ENCODE data around the gene SGMS1.

Gene SGMS1

GRCh38 chr10:50636618-50637579 is 13.1 kb upstream of the SGMS1 start:
- no peak for DNase-seq (ENCODE audit: low read depth in 2 of 2)

- DNase-seq (ENCODE audit: low read depth in 2 of 2) = no peak
Observed at GRCh38 chr10:50635286-50635685, 11.5 kb upstream of the SGMS1 start.

DNA sequence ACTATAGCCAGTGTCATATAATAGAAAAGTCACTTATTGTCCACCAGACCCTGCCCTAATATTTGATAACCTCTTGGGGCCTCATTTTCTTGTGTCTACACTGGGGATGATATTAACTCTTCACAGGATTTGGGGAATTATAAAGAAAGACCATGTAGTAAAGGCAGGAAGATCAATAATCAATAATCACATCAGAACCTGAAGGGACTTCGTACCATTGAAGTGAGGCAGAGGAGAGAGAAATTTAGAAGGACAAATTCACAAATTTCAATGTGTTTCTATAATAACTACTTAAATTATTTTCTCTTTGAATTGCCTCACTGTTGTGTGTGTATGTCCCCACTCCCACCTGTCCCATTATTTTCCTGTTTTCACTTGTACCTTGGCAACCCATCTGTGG is 10.7 kb upstream of the SGMS1 start:
- no peak for DNase-seq (ENCODE audit: low read depth in 2 of 2)

DNA sequence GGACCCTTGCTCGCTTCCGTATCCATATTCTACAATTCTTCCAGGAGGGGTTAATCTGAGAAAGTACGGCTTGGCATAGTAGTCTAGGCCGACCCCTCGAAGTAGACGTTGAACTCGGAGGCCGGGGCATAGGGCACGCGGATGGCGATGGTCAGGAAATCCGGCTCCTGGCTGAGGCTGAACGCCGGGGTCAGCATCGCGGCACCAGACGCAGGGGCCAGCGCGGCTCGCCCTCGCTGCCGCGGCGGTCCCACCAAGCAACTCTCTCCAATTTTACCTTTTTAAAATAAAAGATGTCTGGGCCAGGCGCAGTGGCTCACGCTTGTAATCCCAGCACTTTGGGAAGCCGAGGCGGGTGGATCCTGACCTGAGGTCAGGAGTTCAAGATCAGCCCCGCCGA is 7.3 kb upstream of the SGMS1 start:
- DNase-seq (ENCODE audit: low read depth in 2 of 2) = no peak

DNA sequence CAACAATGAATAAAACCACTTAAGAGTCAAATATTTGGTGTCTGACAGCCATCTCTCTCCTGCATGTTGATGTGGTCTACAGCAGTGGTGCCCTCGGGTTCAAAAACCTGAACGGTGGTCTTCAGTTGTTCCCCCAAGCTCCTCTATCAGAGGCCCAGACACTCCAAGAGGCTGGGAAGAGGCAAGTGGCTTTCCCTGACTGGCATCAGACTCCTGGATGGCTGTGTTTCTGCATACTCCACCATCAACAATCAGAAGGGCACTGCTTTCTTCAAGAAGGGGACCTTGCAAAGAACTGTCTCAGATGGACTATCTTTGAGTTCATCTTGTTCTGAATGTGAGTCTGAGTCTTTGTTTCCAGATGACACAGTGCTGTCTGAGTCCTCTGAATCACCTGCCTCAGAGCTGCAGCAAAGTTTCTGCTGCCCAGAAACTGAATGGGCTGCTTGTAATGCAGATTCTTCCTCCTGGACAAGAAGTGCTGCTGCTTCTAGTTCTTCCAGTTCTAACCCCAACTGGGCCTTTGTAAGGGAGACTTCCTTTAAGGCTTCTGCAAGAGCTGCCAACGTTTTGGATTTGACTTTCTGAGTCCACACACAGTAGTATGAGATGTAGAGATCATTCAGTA is 5.9 kb upstream of the SGMS1 start:
- DNase-seq (ENCODE audit: low read depth in 2 of 2) = no peak

- DNase-seq (ENCODE audit: low read depth in 2 of 2) = no peak
Observed at GRCh38 chr10:50627896-50628295, 4.1 kb upstream of the SGMS1 start.

DNA sequence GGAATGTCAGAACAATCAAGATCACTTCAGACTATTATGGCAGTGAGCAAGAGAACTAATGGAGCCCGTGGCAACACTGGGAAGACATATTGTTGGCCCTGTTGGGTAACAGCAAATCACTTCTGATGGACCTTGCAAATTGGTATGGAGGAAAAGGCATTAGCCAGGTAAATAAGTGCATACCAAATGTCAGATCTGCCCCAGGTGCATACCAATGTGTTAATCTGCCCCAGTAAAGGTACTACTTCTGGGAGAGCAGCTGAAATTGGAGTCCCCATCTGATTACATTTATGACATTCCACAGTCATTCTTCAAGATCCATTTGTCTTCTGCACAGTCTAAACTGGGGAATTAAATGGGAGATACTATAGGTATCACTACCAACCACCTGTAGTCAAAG is 3.7 kb upstream of the SGMS1 start:
- no peak for DNase-seq (ENCODE audit: low read depth in 2 of 2)

GRCh38 chr10:50625649-50626132 is 1.9 kb upstream of the SGMS1 start:
- DNase-seq (ENCODE audit: low read depth in 2 of 2) = no peak

DNA sequence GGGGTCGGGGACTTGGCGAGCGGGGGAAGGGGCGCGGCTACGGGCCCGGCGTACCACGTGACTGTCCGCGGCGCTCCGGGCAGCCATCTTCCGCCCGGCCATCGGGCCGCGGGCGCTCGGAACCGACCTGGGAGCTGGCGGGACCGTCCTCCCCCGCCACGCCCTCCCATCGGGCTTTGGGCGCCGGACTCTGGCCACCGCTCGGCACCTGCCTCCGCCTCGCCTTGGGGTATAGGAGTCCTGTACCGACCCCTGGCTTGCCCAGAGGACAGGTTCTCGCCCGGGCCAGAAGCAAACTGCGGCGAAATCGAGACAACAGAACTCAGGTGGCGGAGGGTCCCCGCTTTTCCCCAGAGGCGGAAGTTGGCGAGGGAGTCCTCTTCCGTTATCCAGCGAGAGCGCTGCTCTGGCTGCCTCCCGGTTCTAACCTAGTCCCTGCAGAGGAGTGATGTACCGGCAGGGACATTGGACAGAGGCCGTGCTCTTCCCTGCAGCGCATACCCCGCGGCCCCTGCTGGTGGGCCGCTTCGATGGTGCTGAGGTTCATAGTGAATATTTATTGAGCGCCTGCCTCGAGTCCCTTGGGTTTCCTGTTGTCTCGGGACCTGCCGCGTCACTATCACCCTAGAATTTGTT is 1.2 kb upstream of the SGMS1 start:
- DNase-seq (ENCODE audit: low read depth in 2 of 2) = peak; percentile 44 to 46

- peak; percentile 93 for DNase-seq (ENCODE audit: low read depth in 2 of 2)
Observed at GRCh38 chr10:50624413-50624865, 683 bp upstream of the SGMS1 start.

DNA sequence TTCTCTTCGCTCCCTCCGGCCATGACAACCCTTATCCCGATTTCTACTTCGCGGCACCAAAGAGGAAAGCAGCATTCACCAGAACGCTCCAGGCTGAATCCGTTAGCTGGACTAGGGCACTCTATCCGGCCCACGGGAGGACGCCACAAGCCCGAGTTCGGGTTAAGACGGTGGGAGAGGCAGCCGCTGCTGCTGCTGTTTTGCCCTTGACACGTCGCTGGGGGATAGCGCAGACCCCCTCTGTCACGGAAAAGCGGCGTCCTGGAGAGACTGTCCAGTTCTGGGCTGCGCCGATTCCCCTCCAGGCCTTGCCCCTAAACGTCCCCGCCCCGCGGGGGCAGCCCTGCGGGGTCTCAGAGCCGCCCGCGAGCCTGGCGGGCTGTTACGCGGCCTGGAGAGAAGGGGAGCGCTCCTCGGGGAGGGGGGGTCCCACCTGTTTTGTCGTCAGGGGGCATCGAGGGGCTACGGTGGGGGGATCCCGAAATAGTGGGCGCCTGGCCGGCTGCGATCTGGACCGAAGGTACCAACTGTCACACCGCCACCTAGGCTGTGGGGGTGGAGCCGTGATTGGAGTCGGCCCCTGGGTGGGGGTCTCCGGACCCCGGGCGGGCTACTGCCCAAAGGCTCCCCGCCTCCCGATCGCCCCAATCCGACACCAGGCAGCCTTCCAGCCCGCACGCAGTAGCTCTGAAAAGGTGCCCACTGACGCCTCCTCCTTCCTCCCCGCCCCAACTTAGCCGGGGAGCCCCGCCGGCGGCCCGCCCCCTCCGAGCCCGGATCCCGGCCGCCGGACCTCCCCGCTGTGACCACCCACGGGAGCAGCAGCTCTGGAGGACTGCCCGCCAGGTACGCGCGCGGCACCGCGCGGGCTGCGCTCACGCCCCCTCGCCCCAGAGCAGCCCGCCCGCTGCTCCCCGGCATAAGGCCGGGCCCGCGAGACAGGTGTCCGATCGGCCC is 772 bp downstream of the SGMS1 start:
- DNase-seq (ENCODE audit: low read depth in 2 of 2) = peak in 1 of 2 experiments; percentile 36

DNA sequence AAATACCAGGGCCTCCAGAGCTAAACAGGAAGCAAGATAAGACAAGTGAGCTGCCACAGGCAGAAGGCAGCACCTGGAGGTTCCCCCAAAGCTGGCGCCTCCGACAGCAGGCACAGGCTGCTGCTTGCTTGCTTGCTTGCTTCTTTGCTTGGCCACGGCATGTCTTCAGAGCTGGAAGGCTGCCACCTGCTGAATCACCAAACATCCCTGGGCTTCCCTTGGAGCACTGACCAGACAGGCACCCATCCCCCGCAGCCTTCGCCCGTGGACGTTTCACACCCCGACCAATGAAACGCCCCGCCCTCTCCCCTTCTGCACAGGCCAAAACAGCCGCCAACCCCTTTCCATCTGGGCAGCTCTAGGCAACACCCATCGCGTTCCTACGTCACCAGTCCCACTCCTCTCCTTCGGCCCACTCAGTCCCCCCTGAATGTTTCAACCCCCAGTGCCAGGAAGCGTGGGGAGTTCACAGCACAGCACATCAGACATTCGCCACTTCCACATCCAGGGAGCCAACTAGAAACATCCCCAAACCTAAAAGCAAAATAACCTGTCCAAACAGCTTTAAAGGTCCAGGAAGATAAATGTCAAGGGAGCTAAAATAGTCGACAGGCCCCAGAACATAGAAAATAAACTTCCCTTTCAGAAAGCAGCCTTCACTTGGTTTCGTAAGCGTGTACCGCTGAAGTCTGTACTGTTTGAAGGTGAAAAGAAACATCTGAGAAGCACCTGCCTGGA is 1.6 kb downstream of the SGMS1 start:
- DNase-seq (ENCODE audit: low read depth in 2 of 2) = peak; percentile 30 to 40

DNA sequence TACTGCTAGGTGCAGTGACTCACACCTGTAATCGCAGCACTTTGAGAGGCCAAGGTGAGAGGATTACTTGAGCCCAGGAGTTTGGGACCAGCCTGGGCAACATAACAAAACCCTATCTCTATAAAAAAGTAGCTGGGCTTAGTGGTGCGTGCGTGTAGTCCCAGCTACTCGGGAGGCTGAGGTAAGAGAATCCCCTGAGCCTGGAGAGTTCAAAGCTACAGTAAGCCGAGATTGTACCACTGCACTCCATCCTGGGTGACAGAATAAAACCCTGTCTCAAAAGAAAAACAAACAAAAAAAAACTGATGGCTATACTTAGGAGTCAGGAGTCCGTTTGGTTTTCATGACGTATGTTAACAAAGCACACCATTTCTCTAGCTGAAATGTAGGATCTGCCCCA is 2.9 kb downstream of the SGMS1 start:
- no peak for DNase-seq (ENCODE audit: low read depth in 2 of 2)

DNA sequence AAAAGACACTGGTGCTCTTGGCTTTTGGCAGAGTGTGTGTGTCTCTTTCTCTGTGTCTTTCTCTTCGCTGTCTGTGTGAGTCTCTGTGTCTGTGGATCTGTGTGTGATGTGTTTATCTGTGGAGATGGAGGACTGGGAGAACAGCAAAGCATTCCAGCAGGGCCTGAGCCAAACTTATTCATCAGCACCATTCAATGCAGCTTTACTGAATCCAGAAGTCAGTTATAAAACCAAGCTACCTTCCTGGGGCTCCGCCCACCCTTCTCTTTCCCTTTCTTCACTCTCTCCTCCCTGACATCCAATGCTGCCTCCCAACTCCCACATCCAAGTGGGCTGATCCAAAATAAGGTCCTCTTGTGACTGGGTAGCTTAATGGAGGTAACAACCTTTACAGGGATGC is 3.9 kb downstream of the SGMS1 start:
- no peak for DNase-seq (ENCODE audit: low read depth in 2 of 2)

- no peak for DNase-seq (ENCODE audit: low read depth in 2 of 2)
Observed at GRCh38 chr10:50619166-50619565, 4.6 kb downstream of the SGMS1 start.

GRCh38 chr10:50618624-50619023 is 5.1 kb downstream of the SGMS1 start:
- no peak for DNase-seq (ENCODE audit: low read depth in 2 of 2)

DNA sequence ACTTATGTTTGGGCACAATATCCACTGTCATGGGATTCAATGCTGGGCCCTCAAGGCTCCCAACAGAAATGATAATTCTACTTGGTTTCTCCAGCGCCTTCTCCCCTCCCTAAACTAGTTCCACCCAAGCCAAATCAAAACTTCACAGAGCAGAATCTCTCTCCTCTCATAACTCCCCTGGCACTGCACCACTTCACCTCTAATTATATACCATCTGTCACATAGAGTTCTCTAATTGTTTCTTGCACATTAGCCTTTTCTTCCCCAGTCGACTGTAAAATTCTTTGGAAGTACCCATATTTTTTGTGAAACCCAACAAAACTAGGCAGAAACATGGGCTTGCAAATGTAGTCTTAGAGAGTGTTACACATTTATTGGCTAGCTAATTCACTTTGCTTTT is 8.1 kb downstream of the SGMS1 start:
- no peak for DNase-seq (ENCODE audit: low read depth in 2 of 2)

DNA sequence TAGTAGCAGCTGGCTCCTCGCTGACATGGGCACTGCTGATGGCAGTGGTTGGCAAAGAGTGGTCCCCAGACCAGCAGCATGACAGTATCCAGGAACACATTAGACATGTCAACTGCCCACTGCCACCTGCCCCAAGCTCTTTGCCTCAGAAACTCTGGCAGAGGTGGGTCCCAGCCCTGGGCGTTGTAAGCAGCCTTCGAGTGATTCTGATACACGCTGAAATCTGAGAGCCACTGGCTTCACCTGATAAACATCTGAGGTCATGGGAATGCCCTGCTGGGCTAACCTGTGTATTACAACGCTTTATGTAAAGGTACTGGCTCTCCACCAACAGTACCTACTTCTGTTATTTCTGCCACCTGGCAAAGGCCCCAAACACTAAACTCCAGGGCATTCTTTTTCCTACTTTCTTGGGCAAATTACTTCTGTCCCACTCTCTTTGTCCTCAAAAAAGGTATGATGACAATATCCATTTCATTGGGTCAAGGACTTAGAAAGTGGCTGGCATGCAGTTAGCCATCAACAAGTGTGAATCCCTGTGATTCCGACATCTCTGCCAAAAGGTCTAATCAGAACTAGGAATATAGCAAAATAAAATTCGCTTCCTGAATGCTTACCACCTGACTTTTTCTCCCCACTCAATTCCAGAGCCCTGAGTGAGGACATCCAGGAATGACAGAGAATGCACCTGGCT is 9.2 kb downstream of the SGMS1 start:
- DNase-seq (ENCODE audit: low read depth in 2 of 2) = no peak

GRCh38 chr10:50613726-50614443 is 9.9 kb downstream of the SGMS1 start:
- no peak for DNase-seq (ENCODE audit: low read depth in 2 of 2)
